ENCODE data around the gene MVK. TPM values are rescaled to one million over a fixed set of nuclear protein-coding genes. Genes with fewer than 3 reads are reported as not detected.

MVK gene
- total and polyA plus RNA-seq, 2 experiments from 2014 or later: 16.7 to 40.1 TPM

- TF ChIP-seq ZNF462 (CRISPR knock-in tag; IDR thresholded peaks at IDR 0.05) (no peak), EZH2 (IDR thresholded peaks at IDR 0.05; ENCODE audit: low read depth, unreplicated experiment) (no peak), ZNF114 (CRISPR knock-in tag; IDR thresholded peaks at IDR 0.05) (no peak), STAT1 (IDR thresholded peaks at IDR 0.05; ENCODE audit: unreplicated experiment) (no peak)
Observed at GRCh38 chr12:109551108-109551507, 22.5 kb upstream of the MVK start (continued).

- Histone ChIP-seq H3K4me2 (no peak overlapping the region), H3F3A (replicated peaks; ENCODE audit: low read depth) (no peaks in the 10 kb centered on the region), H4K20me1 (replicated peaks; ENCODE audit: insufficient read depth) (no peaks in the 10 kb centered on the region), H3K4me3 (no peak overlapping the region), H3K79me2 (replicated peaks; ENCODE audit: insufficient read depth) (no peaks in the 10 kb centered on the region), H3K27ac (ENCODE audit: low read depth) (no peak overlapping the region), H3K36me3 (ENCODE audit: insufficient read depth) (no peaks in the 10 kb centered on the region), H2AFZ (no peak overlapping the region), H3K27me3 (ENCODE audit: insufficient read depth) (no peaks in the 10 kb centered on the region), H3K9me2 (ENCODE audit: insufficient read depth) (no peaks in the 10 kb centered on the region), H3K4me1 (ENCODE audit: insufficient read depth) (no peaks in the 10 kb centered on the region)
- Mint-ChIP-seq H3K27ac (no peak overlapping the region), H3K9me3 (no peaks in the 10 kb centered on the region), H3K4me3 (no peak overlapping the region), H3K4me1 (peaks cover 8% of the 10 kb centered on the region; the same call in 2 of the 3 replicates), H3K36me3 (ENCODE audit: low read depth) (no peaks in the 10 kb centered on the region; the same call in 2 of the 3 replicates), H3K27me3 (ENCODE audit: insufficient read depth, low read depth, poor library complexity) (peaks cover 7% of the 10 kb centered on the region)
- ATAC-seq (no peak), DNase-seq (ENCODE audit: low spot score) (no peak)
- TF ChIP-seq EZH2phosphoT487 (IDR thresholded peaks at IDR 0.05; ENCODE audit: unreplicated experiment) (no peak), ZNF331 (CRISPR knock-in tag; IDR thresholded peaks at IDR 0.05; ENCODE audit: low read depth) (no peak), ZNF462 (CRISPR knock-in tag; IDR thresholded peaks at IDR 0.05) (no peak), NANOG (IDR thresholded peaks at IDR 0.05; ENCODE audit: borderline replicate concordance) (no peak), EZH2 (IDR thresholded peaks at IDR 0.05; ENCODE audit: low read depth, unreplicated experiment) (no peak), ZNF114 (CRISPR knock-in tag; IDR thresholded peaks at IDR 0.05) (no peak), CTCF (conservative IDR thresholded peaks at IDR 0.05; ENCODE audit: low read depth in 2 of 2) (no peak)
Observed at GRCh38 chr12:109552971-109553370, 20.6 kb upstream of the MVK start.
